ENCODE data around the gene KLHDC8B. TPM values are rescaled to one million over a fixed set of nuclear protein-coding genes. Genes with fewer than 3 reads are reported as not detected.

KLHDC8B gene
- total and polyA plus RNA-seq, 10 of the 15 experiments (the other 5 are each of a cell fraction or from before 2014, with no cell fraction given): 0.31 to 1.5 (median 0.85) TPM; not detected in 1

DNA sequence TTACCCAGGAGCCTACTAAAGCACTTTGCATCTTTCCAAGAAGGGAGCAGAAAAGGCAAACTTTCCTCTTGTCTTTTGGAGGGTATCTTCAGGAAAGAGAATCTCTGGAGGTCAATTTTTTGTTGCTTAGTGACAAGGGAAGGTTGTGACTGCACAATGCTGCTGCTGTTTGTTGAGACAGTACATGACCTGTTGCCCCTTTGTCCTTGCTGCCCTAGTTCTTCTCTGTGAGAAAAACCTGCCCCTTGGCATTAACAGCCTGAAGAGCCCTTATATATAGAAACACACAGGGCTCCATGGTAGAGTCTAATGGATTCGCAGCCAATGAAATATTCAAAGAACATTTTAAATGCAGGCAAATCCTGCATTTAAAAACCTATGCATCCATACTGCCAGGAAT, 20.3 kb downstream of the KLHDC8B start (continued):
- TF ChIP-seq, protein P1, sequence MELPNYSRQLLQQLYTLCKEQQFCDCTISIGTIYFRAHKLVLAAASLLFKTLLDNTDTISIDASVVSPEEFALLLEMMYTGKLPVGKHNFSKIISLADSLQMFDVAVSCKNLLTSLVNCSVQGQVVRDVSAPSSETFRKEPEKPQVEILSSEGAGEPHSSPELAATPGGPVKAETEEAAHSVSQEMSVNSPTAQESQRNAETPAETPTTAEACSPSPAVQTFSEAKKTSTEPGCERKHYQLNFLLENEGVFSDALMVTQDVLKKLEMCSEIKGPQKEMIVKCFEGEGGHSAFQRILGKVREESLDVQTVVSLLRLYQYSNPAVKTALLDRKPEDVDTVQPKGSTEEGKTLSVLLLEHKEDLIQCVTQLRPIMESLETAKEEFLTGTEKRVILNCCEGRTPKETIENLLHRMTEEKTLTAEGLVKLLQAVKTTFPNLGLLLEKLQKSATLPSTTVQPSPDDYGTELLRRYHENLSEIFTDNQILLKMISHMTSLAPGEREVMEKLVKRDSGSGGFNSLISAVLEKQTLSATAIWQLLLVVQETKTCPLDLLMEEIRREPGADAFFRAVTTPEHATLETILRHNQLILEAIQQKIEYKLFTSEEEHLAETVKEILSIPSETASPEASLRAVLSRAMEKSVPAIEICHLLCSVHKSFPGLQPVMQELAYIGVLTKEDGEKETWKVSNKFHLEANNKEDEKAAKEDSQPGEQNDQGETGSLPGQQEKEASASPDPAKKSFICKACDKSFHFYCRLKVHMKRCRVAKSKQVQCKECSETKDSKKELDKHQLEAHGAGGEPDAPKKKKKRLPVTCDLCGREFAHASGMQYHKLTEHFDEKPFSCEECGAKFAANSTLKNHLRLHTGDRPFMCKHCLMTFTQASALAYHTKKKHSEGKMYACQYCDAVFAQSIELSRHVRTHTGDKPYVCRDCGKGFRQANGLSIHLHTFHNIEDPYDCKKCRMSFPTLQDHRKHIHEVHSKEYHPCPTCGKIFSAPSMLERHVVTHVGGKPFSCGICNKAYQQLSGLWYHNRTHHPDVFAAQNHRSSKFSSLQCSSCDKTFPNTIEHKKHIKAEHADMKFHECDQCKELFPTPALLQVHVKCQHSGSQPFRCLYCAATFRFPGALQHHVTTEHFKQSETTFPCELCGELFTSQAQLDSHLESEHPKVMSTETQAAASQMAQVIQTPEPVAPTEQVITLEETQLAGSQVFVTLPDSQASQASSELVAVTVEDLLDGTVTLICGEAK (IDR thresholded peaks at IDR 0.05; ENCODE audit: borderline replicate concordance): no peak
- TF ChIP-seq, protein P2, sequence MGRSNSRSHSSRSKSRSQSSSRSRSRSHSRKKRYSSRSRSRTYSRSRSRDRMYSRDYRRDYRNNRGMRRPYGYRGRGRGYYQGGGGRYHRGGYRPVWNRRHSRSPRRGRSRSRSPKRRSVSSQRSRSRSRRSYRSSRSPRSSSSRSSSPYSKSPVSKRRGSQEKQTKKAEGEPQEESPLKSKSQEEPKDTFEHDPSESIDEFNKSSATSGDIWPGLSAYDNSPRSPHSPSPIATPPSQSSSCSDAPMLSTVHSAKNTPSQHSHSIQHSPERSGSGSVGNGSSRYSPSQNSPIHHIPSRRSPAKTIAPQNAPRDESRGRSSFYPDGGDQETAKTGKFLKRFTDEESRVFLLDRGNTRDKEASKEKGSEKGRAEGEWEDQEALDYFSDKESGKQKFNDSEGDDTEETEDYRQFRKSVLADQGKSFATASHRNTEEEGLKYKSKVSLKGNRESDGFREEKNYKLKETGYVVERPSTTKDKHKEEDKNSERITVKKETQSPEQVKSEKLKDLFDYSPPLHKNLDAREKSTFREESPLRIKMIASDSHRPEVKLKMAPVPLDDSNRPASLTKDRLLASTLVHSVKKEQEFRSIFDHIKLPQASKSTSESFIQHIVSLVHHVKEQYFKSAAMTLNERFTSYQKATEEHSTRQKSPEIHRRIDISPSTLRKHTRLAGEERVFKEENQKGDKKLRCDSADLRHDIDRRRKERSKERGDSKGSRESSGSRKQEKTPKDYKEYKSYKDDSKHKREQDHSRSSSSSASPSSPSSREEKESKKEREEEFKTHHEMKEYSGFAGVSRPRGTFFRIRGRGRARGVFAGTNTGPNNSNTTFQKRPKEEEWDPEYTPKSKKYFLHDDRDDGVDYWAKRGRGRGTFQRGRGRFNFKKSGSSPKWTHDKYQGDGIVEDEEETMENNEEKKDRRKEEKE (IDR thresholded peaks at IDR 0.05): no peak
- TF ChIP-seq RELA (IDR thresholded peaks at IDR 0.05; ENCODE audit: borderline replicate concordance, partially characterized antibody) (no peak), CBX5 (IDR thresholded peaks at IDR 0.05; ENCODE audit: low read depth) (no peak), IKZF2 (IDR thresholded peaks at IDR 0.05) (no peak), YBX1 (IDR thresholded peaks at IDR 0.05) (no peak), SREBF1 (IDR thresholded peaks at IDR 0.05; ENCODE audit: low read length) (no peak), KAT2A (conservative IDR thresholded peaks at IDR 0.05; ENCODE audit: control insufficient read depth, low read depth, low read length) (no peak)
- TF ChIP-seq, protein P3, sequence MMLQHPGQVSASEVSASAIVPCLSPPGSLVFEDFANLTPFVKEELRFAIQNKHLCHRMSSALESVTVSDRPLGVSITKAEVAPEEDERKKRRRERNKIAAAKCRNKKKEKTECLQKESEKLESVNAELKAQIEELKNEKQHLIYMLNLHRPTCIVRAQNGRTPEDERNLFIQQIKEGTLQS (IDR thresholded peaks at IDR 0.05; ENCODE audit: borderline replicate concordance, extremely low read depth, low read depth, low read length): no peak

All from GM12878 (cell line).